GM12801 (cell line): Measurements from ENCODE around the gene CFAP210.

ENCODE experiments used
- CTCF ChIP-seq: IDR thresholded peaks from one replicate; pipeline ENCODE4 v1.5.1; 2011; ENCODE audit warnings: control low read depth; ENCODE audit not compliant: insufficient read length; ENCODE audit errors: extremely low read depth

The CFAP210 gene

GRCh38 chr2:169664978-169665930 lies 29.0 kb downstream of the CFAP210 start:
- no peak for TF ChIP-seq CTCF

- no peak for TF ChIP-seq CTCF
Measured at GRCh38 chr2:169664600-169664977, 29.6 kb downstream of the CFAP210 start.

GRCh38 chr2:169663247-169663646 lies 31.0 kb downstream of the CFAP210 start:
- TF ChIP-seq CTCF: no peak

GRCh38 chr2:169662744-169663143 lies 31.5 kb downstream of the CFAP210 start:
- TF ChIP-seq CTCF: no peak

- TF ChIP-seq CTCF: no peak
Measured at GRCh38 chr2:169661265-169661664, 32.9 kb downstream of the CFAP210 start.

- TF ChIP-seq CTCF: no peak
Measured at GRCh38 chr2:169659320-169659719, 34.9 kb downstream of the CFAP210 start.

- TF ChIP-seq CTCF: no peak
Measured at GRCh38 chr2:169658877-169659276, 35.3 kb downstream of the CFAP210 start.
